ENCODE results near the gene NTRK2.

DNA sequence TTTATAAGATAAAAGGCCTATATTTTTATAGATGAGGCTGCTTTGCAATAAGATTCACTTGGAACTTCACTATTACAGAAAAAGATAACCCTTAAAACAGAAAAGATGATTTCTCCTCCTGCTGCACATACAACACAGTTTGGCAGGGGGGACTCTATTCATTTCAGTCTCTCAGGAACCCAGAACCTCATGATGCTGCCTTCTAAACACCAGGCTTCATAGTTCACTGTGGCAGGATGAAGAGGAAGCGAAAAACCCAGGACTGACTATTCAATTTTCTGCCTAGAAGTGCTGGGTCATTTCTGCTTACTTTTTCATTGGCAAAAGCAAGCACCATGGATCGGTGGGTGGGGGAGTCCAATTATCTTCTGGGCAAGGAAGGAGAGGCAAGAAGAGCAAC lies 179.5 kb downstream of the NTRK2 start:
- TF ChIP-seq EZH2 (IDR thresholded peaks at IDR 0.05; ENCODE audit: low read length): no peak
- TF ChIP-seq, protein P1, sequence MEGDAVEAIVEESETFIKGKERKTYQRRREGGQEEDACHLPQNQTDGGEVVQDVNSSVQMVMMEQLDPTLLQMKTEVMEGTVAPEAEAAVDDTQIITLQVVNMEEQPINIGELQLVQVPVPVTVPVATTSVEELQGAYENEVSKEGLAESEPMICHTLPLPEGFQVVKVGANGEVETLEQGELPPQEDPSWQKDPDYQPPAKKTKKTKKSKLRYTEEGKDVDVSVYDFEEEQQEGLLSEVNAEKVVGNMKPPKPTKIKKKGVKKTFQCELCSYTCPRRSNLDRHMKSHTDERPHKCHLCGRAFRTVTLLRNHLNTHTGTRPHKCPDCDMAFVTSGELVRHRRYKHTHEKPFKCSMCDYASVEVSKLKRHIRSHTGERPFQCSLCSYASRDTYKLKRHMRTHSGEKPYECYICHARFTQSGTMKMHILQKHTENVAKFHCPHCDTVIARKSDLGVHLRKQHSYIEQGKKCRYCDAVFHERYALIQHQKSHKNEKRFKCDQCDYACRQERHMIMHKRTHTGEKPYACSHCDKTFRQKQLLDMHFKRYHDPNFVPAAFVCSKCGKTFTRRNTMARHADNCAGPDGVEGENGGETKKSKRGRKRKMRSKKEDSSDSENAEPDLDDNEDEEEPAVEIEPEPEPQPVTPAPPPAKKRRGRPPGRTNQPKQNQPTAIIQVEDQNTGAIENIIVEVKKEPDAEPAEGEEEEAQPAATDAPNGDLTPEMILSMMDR (optimal IDR thresholded peaks at IDR 0.05 in 1 of 3, IDR thresholded peaks at IDR 0.05 in 1 of 3, conservative IDR thresholded peaks at IDR 0.05 in 1 of 3; ENCODE audit: extremely low read depth in 1 of 3, insufficient read depth in 2 of 3, low read length in 3 of 3): no peak
